Measurements from ENCODE around the gene COQ5. TPM values are rescaled to one million over a fixed set of nuclear protein-coding genes. Genes with fewer than 3 reads are reported as not detected.
A peak's percentile ranks its signal among the peaks of the same experiment; 100 is the strongest.
"Not testable (repeated sequence)": the region's sequence is repeated elsewhere in the genome, so short reads cannot be mapped to it uniquely, and the experiment has no call there.

Gene COQ5
- total RNA-seq, 1 donor from 2014 or later: 28.8 TPM

- no peak for DNase-seq (ENCODE audit: low spot score)
These were observed 871 bp upstream of the COQ5 start for GRCh38 chr12:120529641-120530417.

GRCh38 chr12:120522568-120522967 is 6.4 kb downstream of the COQ5 start:
- no peak for DNase-seq (ENCODE audit: low spot score)

- not testable (repeated sequence) for DNase-seq (ENCODE audit: low spot score)
These were observed 9.6 kb downstream of the COQ5 start for GRCh38 chr12:120519324-120519723.

GRCh38 chr12:120515496-120515895 is 13.5 kb downstream of the COQ5 start:
- no peak for DNase-seq (ENCODE audit: low spot score)

GRCh38 chr12:120514002-120514401 is 15.0 kb downstream of the COQ5 start:
- no peak for DNase-seq (ENCODE audit: low spot score)

GRCh38 chr12:120508537-120508936 is 20.4 kb downstream of the COQ5 start:
- DNase-seq (ENCODE audit: low spot score): no peak

GRCh38 chr12:120504587-120504986 is 24.4 kb downstream of the COQ5 start:
- no peak for DNase-seq (ENCODE audit: low spot score)

- no peak for DNase-seq (ENCODE audit: low spot score)
These were observed 28.4 kb downstream of the COQ5 start for GRCh38 chr12:120500581-120500980.

- DNase-seq (ENCODE audit: low spot score): no peak
These were observed 30.0 kb downstream of the COQ5 start for GRCh38 chr12:120498870-120499515.

GRCh38 chr12:120497524-120498150 is 31.3 kb downstream of the COQ5 start:
- no peak for DNase-seq (ENCODE audit: low spot score)

- DNase-seq (ENCODE audit: low spot score): peak; percentile 72
These were observed 32.3 kb downstream of the COQ5 start for GRCh38 chr12:120496413-120497340.

- DNase-seq (ENCODE audit: low spot score): peak; percentile 97
These were observed 33.1 kb downstream of the COQ5 start, which contains the start of gene DYNLL1 for GRCh38 chr12:120495731-120496412. DYNLL1 (plus strand) TSS chr12:120496113; CDS start chr12:120496422, 309 bp downstream.

GRCh38 chr12:120495186-120495730 is 33.7 kb downstream of the COQ5 start:
- peak; percentile 47 for DNase-seq (ENCODE audit: low spot score)

GRCh38 chr12:120490833-120491512 is 38.0 kb downstream of the COQ5 start:
- no peak for DNase-seq (ENCODE audit: low spot score)

- DNase-seq (ENCODE audit: low spot score): no peak
These were observed 38.6 kb downstream of the COQ5 start for GRCh38 chr12:120490325-120490724.

- no peak for DNase-seq (ENCODE audit: low spot score)
These were observed 39.9 kb downstream of the COQ5 start for GRCh38 chr12:120489018-120489417.

GRCh38 chr12:120488057-120488640 is 40.8 kb downstream of the COQ5 start:
- DNase-seq (ENCODE audit: low spot score): no peak

GRCh38 chr12:120487552-120487951 is 41.4 kb downstream of the COQ5 start:
- DNase-seq (ENCODE audit: low spot score): not testable (repeated sequence)

GRCh38 chr12:120485961-120486881 is 42.7 kb downstream of the COQ5 start:
- no peak for DNase-seq (ENCODE audit: low spot score)
